NB4 (cell line): Measurements from ENCODE around the gene CBY2.

Source experiments
- DNase-seq: peaks from one replicate; pipeline ENCODE4 v3.0.0; 2010; ENCODE audit warnings: low read depth
- H3K4me3 ChIP-seq: one replicate; pipeline ENCODE4 v1.5.1; 2011; ENCODE audit warnings: mild to moderate bottlenecking, low read depth, low read length, moderate library complexity
- CTCF ChIP-seq: IDR thresholded peaks from one replicate; pipeline ENCODE4 v1.5.1; 2012; ENCODE audit warnings: low read depth, low read length
- MAX ChIP-seq: IDR thresholded peaks from 2 replicates; pipeline ENCODE4 v1.6.1; 2011; ENCODE audit warnings: low read depth, low read length
- MYC ChIP-seq: IDR thresholded peaks from 2 replicates; pipeline ENCODE4 v1.6.1; 2011; ENCODE audit warnings: low read depth, low read length
- POLR2A ChIP-seq: IDR thresholded peaks from 2 replicates; pipeline ENCODE4 v1.6.1; 2011; ENCODE audit warnings: mild to moderate bottlenecking; ENCODE audit not compliant: insufficient read length; ENCODE audit errors: extremely low read depth

CBY2 gene

GRCh38 chr13:45714170-45714569 lies 12.1 kb downstream of the CBY2 start:
- TF ChIP-seq MAX (no peak), MYC (no peak), CTCF (no peak), POLR2A (no peak)
- no peak overlapping the region for H3K4me3 ChIP-seq
- DNase-seq = no peak

GRCh38 chr13:45715351-45715750 lies 13.2 kb downstream of the CBY2 start:
- H3K4me3 ChIP-seq = no peak overlapping the region
- DNase-seq = peak; percentile 37
- TF ChIP-seq MYC = no peak
- no peak for TF ChIP-seq POLR2A
- TF ChIP-seq CTCF = no peak
- no peak for TF ChIP-seq MAX

GRCh38 chr13:45717349-45717748 lies 15.2 kb downstream of the CBY2 start:
- TF ChIP-seq POLR2A = no peak
- TF ChIP-seq MAX = no peak
- TF ChIP-seq MYC = no peak
- no peak for TF ChIP-seq CTCF
- no peak for DNase-seq
- H3K4me3 ChIP-seq = no peak overlapping the region

GRCh38 chr13:45718063-45718462 lies 15.9 kb downstream of the CBY2 start:
- TF ChIP-seq MAX = no peak
- TF ChIP-seq POLR2A = no peak
- no peak for TF ChIP-seq MYC
- peak; percentile 76 for TF ChIP-seq CTCF
- peak; percentile 61 for DNase-seq
- no peak overlapping the region for H3K4me3 ChIP-seq

- no peak for DNase-seq
- TF ChIP-seq POLR2A (no peak), CTCF (no peak), MAX (no peak), MYC (no peak)
- no peak overlapping the region for H3K4me3 ChIP-seq
Measured at GRCh38 chr13:45718992-45719391, 16.9 kb downstream of the CBY2 start.

- H3K4me3 ChIP-seq = no peak overlapping the region
- DNase-seq = no peak
- TF ChIP-seq CTCF (no peak), MAX (no peak), MYC (no peak), POLR2A (no peak)
Measured at GRCh38 chr13:45721203-45721731, 19.1 kb downstream of the CBY2 start.
